Immature natural killer cell (primary cell): Measurements from ENCODE around the gene ETV7. TPM values are rescaled to one million over a fixed set of nuclear protein-coding genes. Genes with fewer than 3 reads are reported as not detected.

ENCODE experiments used
- DNase-seq, 3 donors: peaks; one replicate each; pipeline ENCODE4 v3.0.0; 2022; ENCODE audit warnings: mixed read lengths in 1 of 3
- H3K27ac Mint-ChIP-seq, 6 donors: one replicate each; pipeline ENCODE4 v1.8.0; 2020; ENCODE audit warnings: mixed read lengths in 6 of 6, mild to moderate bottlenecking in 5 of 6, inconsistent platforms in 4 of 6, moderate library complexity in 3 of 6
- H3K27me3 Mint-ChIP-seq, 3 donors: one replicate each; pipeline ENCODE4 v1.8.0; 2020 to 2021; ENCODE audit warnings: low read depth in 3 of 3, mild to moderate bottlenecking in 3 of 3, mixed read lengths in 3 of 3, moderate library complexity in 3 of 3, inconsistent platforms in 1 of 3
- H3K36me3 Mint-ChIP-seq, 3 donors: one replicate each; pipeline ENCODE4 v1.8.0; 2020; ENCODE audit warnings: mixed read lengths in 3 of 3, inconsistent platforms in 2 of 3, mild to moderate bottlenecking in 2 of 3
- H3K4me1 Mint-ChIP-seq, 2 donors: one replicate each; pipeline ENCODE4 v1.8.0; 2020; ENCODE audit warnings: inconsistent platforms in 2 of 2, mild to moderate bottlenecking in 2 of 2, mixed read lengths in 2 of 2, moderate library complexity in 1 of 2
- H3K4me3 Mint-ChIP-seq, 5 donors: one replicate each; pipeline ENCODE4 v1.8.0; 2020; ENCODE audit warnings: mild to moderate bottlenecking in 5 of 5, mixed read lengths in 5 of 5, inconsistent platforms in 3 of 5, moderate library complexity in 3 of 5
- H3K9me3 Mint-ChIP-seq, 6 donors: one replicate each; pipeline ENCODE4 v1.8.0; 2020; ENCODE audit warnings: mild to moderate bottlenecking in 6 of 6, mixed read lengths in 6 of 6, inconsistent platforms in 4 of 6, moderate library complexity in 3 of 6
- polyA plus RNA-seq, 3 donors: library from polyadenylated mRNA; unstranded; fragments of 300-500 nt; fragmentation: Illumina TruSeq; gene quantifications; one replicate each; pipeline ENCODE4 v1.2.3, GENCODE V29; 2021

Gene ETV7
- polyA plus RNA-seq, 3 donors from 2014 or later: 2.0 TPM; not detected in 2

GRCh38 chr6:36327226-36327918 is 60.1 kb downstream of the ETV7 start:
- H3K27ac Mint-ChIP-seq: no peak overlapping the region

GRCh38 chr6:36326356-36326995 is 61.0 kb downstream of the ETV7 start:
- no peak overlapping the region for H3K27ac Mint-ChIP-seq
- DNase-seq: no peak
- peaks cover 1 to 5% (median 2%) of the 10 kb centered on the region in 3 donors for H3K27me3 Mint-ChIP-seq
- H3K4me1 Mint-ChIP-seq: no peaks in the 10 kb centered on the region
- no peaks in the 10 kb centered on the region for H3K36me3 Mint-ChIP-seq
- H3K9me3 Mint-ChIP-seq: no peaks in the 10 kb centered on the region
- no peak overlapping the region for H3K4me3 Mint-ChIP-seq

More at GRCh38 chr6:36327226-36327918, 60.1 kb downstream of the ETV7 start:
- Mint-ChIP-seq H3K9me3 (no peaks in the 10 kb centered on the region), H3K4me3 (no peak overlapping the region), H3K27me3 (peaks cover 1 to 6% (median 2%) of the 10 kb centered on the region in 3 donors), H3K36me3 (no peaks in the 10 kb centered on the region), H3K4me1 (no peaks in the 10 kb centered on the region)
- no peak for DNase-seq

- Mint-ChIP-seq H3K27ac (no peak overlapping the region), H3K27me3 (peaks cover 0 to 6% (median 2%) of the 10 kb centered on the region in 3 donors), H3K4me1 (no peaks in the 10 kb centered on the region), H3K4me3 (no peak overlapping the region), H3K36me3 (no peaks in the 10 kb centered on the region), H3K9me3 (no peaks in the 10 kb centered on the region)
- DNase-seq: no peak
These were observed 62.8 kb downstream of the ETV7 start for GRCh38 chr6:36324715-36325114.

GRCh38 chr6:36324191-36324590 is 63.3 kb downstream of the ETV7 start:
- H3K4me1 Mint-ChIP-seq: no peaks in the 10 kb centered on the region
- no peak for DNase-seq
- peaks cover 0 to 6% (median 2%) of the 10 kb centered on the region in 3 donors for H3K27me3 Mint-ChIP-seq
- H3K9me3 Mint-ChIP-seq: no peaks in the 10 kb centered on the region
- H3K36me3 Mint-ChIP-seq: no peaks in the 10 kb centered on the region
- H3K27ac Mint-ChIP-seq: no peak overlapping the region
- no peak overlapping the region for H3K4me3 Mint-ChIP-seq

GRCh38 chr6:36323062-36323461 is 64.4 kb downstream of the ETV7 start:
- DNase-seq: no peak
- no peak overlapping the region for H3K4me3 Mint-ChIP-seq
- no peak overlapping the region for H3K27ac Mint-ChIP-seq
- peaks cover 0 to 2% (median 2%) of the 10 kb centered on the region in 3 donors for H3K27me3 Mint-ChIP-seq
- no peaks in the 10 kb centered on the region for H3K4me1 Mint-ChIP-seq
- no peaks in the 10 kb centered on the region for H3K36me3 Mint-ChIP-seq
- H3K9me3 Mint-ChIP-seq: no peaks in the 10 kb centered on the region

- no peak overlapping the region for H3K27ac Mint-ChIP-seq
- H3K9me3 Mint-ChIP-seq: no peaks in the 10 kb centered on the region
- H3K27me3 Mint-ChIP-seq: peaks cover 0 to 2% (median 2%) of the 10 kb centered on the region in 3 donors
- no peaks in the 10 kb centered on the region for H3K4me1 Mint-ChIP-seq
- no peaks in the 10 kb centered on the region for H3K36me3 Mint-ChIP-seq
- no peak overlapping the region for H3K4me3 Mint-ChIP-seq
- no peak for DNase-seq
These were observed 64.9 kb downstream of the ETV7 start for GRCh38 chr6:36322591-36322990.

GRCh38 chr6:36320475-36320874 is 67.0 kb downstream of the ETV7 start:
- Mint-ChIP-seq H3K36me3 (no peaks in the 10 kb centered on the region), H3K27me3 (peaks cover under 1 to 2% (median 2%) of the 10 kb centered on the region in 3 donors), H3K27ac (no peak overlapping the region), H3K9me3 (no peaks in the 10 kb centered on the region), H3K4me3 (no peak overlapping the region), H3K4me1 (no peaks in the 10 kb centered on the region)
- DNase-seq: no peak

GRCh38 chr6:36319821-36320220 is 67.6 kb downstream of the ETV7 start:
- Mint-ChIP-seq H3K9me3 (no peaks in the 10 kb centered on the region), H3K27ac (no peak overlapping the region), H3K4me1 (no peaks in the 10 kb centered on the region), H3K27me3 (peaks cover 0 to 2% (median 2%) of the 10 kb centered on the region in 3 donors), H3K4me3 (no peak overlapping the region), H3K36me3 (no peaks in the 10 kb centered on the region)
- DNase-seq: no peak

- DNase-seq: no peak
- H3K4me3 Mint-ChIP-seq: no peak overlapping the region
- no peaks in the 10 kb centered on the region for H3K9me3 Mint-ChIP-seq
- H3K36me3 Mint-ChIP-seq: no peaks in the 10 kb centered on the region
- peaks cover 0 to 2% (median 2%) of the 10 kb centered on the region in 3 donors for H3K27me3 Mint-ChIP-seq
- no peak overlapping the region for H3K27ac Mint-ChIP-seq
- H3K4me1 Mint-ChIP-seq: peaks cover under 1% of the 10 kb centered on the region in 2 donors
These were observed 68.1 kb downstream of the ETV7 start for GRCh38 chr6:36319436-36319762.

- Mint-ChIP-seq H3K9me3 (no peaks in the 10 kb centered on the region), H3K4me1 (peaks cover 4 to 5% of the 10 kb centered on the region in 2 donors), H3K4me3 (no peak overlapping the region), H3K27me3 (peaks cover 0 to 2% (median 2%) of the 10 kb centered on the region in 3 donors), H3K36me3 (no peaks in the 10 kb centered on the region), H3K27ac (peak overlapping the region in 1 of 6 donors; percentile 5)
- DNase-seq: no peak
These were observed 68.6 kb downstream of the ETV7 start for GRCh38 chr6:36318690-36319435.

GRCh38 chr6:36317623-36318022 is 69.8 kb downstream of the ETV7 start:
- no peak overlapping the region for H3K4me3 Mint-ChIP-seq
- H3K27me3 Mint-ChIP-seq: peaks cover 2% of the 10 kb centered on the region in 3 donors
- no peaks in the 10 kb centered on the region for H3K36me3 Mint-ChIP-seq
- H3K9me3 Mint-ChIP-seq: no peaks in the 10 kb centered on the region
- H3K4me1 Mint-ChIP-seq: peaks cover 4 to 5% of the 10 kb centered on the region in 2 donors
- no peak overlapping the region for H3K27ac Mint-ChIP-seq
- no peak for DNase-seq
